Stomach (tissue), 9 donors: Measurements from ENCODE around the gene CASKIN2. TPM values are rescaled to one million over a fixed set of nuclear protein-coding genes. Genes with fewer than 3 reads are reported as not detected.

ENCODE experiments used
- DNase-seq, 2 donors: peaks; one replicate each; pipeline versions ENCODE4 v3.0.0 to v3.0.0-alpha.2; 2013 to 2019
- H3K27ac ChIP-seq, 5 donors: fragments of 200-600 bp in 4 of 5; sonication (generic) in 4 of 5; one replicate each; pipeline ENCODE4 v1.5.1; 2013 to 2019; ENCODE audit warnings: mild to moderate bottlenecking in 1 of 5, moderate library complexity in 1 of 5
- H3K27me3 ChIP-seq, 3 donors: fragments of 200-600 bp; sonication (generic); one replicate each; pipeline ENCODE4 v1.5.1; 2017 to 2019; ENCODE audit warnings: mixed run types in 1 of 3
- H3K36me3 ChIP-seq, 4 donors: fragments of 200-600 bp; sonication (generic); 1 replicate in 3 of 4; 2 replicates in 1 of 4; pipeline ENCODE4 v1.5.1; 2016 to 2019
- H3K4me1 ChIP-seq, 4 donors: fragments of 200-600 bp; sonication (generic); one replicate each; pipeline ENCODE4 v1.5.1; 2016 to 2019
- H3K4me3 ChIP-seq, 4 donors: fragments of 200-600 bp; sonication (generic) in 3 of 4; one replicate each; pipeline ENCODE4 v1.5.1; 2016 to 2019; ENCODE audit warnings: mild to moderate bottlenecking in 1 of 4
- H3K9me3 ChIP-seq, 4 donors: fragments of 200-600 bp; sonication (generic); one replicate each; pipeline ENCODE4 v1.5.1; 2016 to 2019
- CTCF ChIP-seq, 7 experiments: fragments of 450-650 bp in 4 of 7; fragments of 200-600 bp in 3 of 7; sonication (generic) in 3 of 7; IDR thresholded peaks; one replicate each; pipeline ENCODE4 v1.5.1; 2016 to 2019; ENCODE audit warnings: antibody characterized with exemption in 7 of 7, control low read depth in 2 of 7, mild to moderate bottlenecking in 1 of 7
- EP300 ChIP-seq: sonication (generic); formaldehyde crosslinking; IDR thresholded peaks from one replicate; pipeline ENCODE4 v1.6.1; 2017; ENCODE audit warnings: antibody characterized with exemption
- POLR2A ChIP-seq, 4 donors: fragments of 450-650 bp; IDR thresholded peaks; one replicate each; pipeline ENCODE4 v1.6.1; 2016; ENCODE audit warnings: antibody characterized with exemption in 4 of 4, control low read depth in 2 of 4, mild to moderate bottlenecking in 1 of 4, moderate library complexity in 1 of 4
- POLR2AphosphoS5 ChIP-seq, 3 donors: sonication (generic); formaldehyde crosslinking; IDR thresholded peaks; one replicate each; pipeline ENCODE4 v1.6.1; 2016; ENCODE audit warnings: antibody characterized with exemption in 3 of 3
- WGBS, 5 donors: extraction: QIAGEN DNeasy Blood & Tissue Kit in 3 of 5; methylation state at CpG; one replicate each; pipeline versions ENCODE4 v1.1.5 to v1.1.7; 2013 to 2018; 5-methylcytosine and 5-hydroxymethylcytosine counted together
- intact Hi-C: fragments of 100-400 bp; cut with DNase I; formaldehyde crosslinking; loops from one replicate; pipeline ENCODE4 v1.15.1; 2023; ENCODE audit warnings: low total_unique reads
- polyA plus RNA-seq, 3 donors: library from polyadenylated mRNA; stranded (reverse); fragments of 200-250 nt; gene quantifications; one replicate each; pipeline ENCODE4 v1.2.3, GENCODE V29; 2013
- total RNA-seq, 5 donors: library from RNA; depleted of rRNA; stranded (reverse); fragments of >200 nt; gene quantifications; one replicate each; pipeline versions ENCODE4 v1.1.0 to v1.2.3, GENCODE V29; 2014 to 2016
- donor health status: healthy with polysubstance abuse.
- donor health status: Bipolar disorder and iron deficiency.
- donor health status: healthy.

CASKIN2 gene
- total and polyA plus RNA-seq, 8 donors, result 5.4 to 27.4 (median 12.1) TPM

GRCh38 chr17:75450270-75450669 lies 65.1 kb downstream of the CASKIN2 start:
- intact Hi-C loops, result no loop called here
- no peak for DNase-seq
- H3K4me1 ChIP-seq, result peaks cover 0 to 3% (median under 1%) of the 10 kb centered on the region in 4 donors
- no peaks in the 10 kb centered on the region for H3K27me3 ChIP-seq
- no peaks in the 10 kb centered on the region for H3K36me3 ChIP-seq
- H3K27ac ChIP-seq, result no peak overlapping the region
- no peaks in the 10 kb centered on the region for H3K9me3 ChIP-seq
- no peak overlapping the region for H3K4me3 ChIP-seq
- 75 to 90% (median 84%) methylated on average over 4 of the region's 4 CpGs for WGBS, 5 donors
- TF ChIP-seq POLR2A (IDR thresholded peaks at IDR 0.05) (no peak), EP300 (no peak), POLR2AphosphoS5 (IDR thresholded peaks at IDR 0.05) (no peak), CTCF (IDR thresholded peaks at IDR 0.05) (no peak)

Other genes starting within 250 kb of the CASKIN2 start
- 10 to 100 TPM in 2 of 5 donors, 1 to 10 TPM in 3; 3.5 to 12.5 (median 7.7) TPM for gene MIF4GD, start 244.3 kb downstream of the CASKIN2 start, total RNA-seq
- gene MIF4GD, start 244.3 kb downstream of the CASKIN2 start, polyA plus RNA-seq, result 10 to 100 TPM; 12.2 to 14.7 (median 12.9) TPM
- gene SLC25A19, start 226.1 kb downstream of the CASKIN2 start, total RNA-seq, result 10 to 100 TPM in 2 of 5 donors, 1 to 10 TPM in 3; 2.3 to 40.6 (median 6.4) TPM
- gene SLC25A19, start 226.1 kb downstream of the CASKIN2 start, polyA plus RNA-seq, result 10 to 100 TPM in 2 of 3 donors, 1 to 10 TPM in 1; 8.1 to 16.5 (median 11.7) TPM
- 100 to 1,000 TPM in 4 of 5 donors, 10 to 100 TPM in 1; 73.3 to 488 (median 135) TPM for gene GRB2, start 109.9 kb downstream of the CASKIN2 start, total RNA-seq
- gene GRB2, start 109.9 kb downstream of the CASKIN2 start, polyA plus RNA-seq, result 10 to 100 TPM; 32.5 to 48.9 (median 43.3) TPM
- gene TMEM94, start 58.9 kb downstream of the CASKIN2 start, total RNA-seq, result 100 to 1,000 TPM in 3 of 5 donors, 10 to 100 TPM in 2; 31.9 to 466 (median 128) TPM
- 10 to 100 TPM; 16.6 to 28.5 (median 20.5) TPM for gene TMEM94, start 58.9 kb downstream of the CASKIN2 start, polyA plus RNA-seq
- 100 to 1,000 TPM in 2 of 5 donors, 10 to 100 TPM in 3; 13.2 to 219 (median 48.1) TPM for gene TSEN54, start 991 bp upstream of the CASKIN2 start, total RNA-seq
- 10 to 100 TPM; 20.8 to 49.7 (median 36.2) TPM for gene TSEN54, start 991 bp upstream of the CASKIN2 start, polyA plus RNA-seq
- 100 to 1,000 TPM in 4 of 5 donors, 10 to 100 TPM in 1; 72.3 to 565 (median 165) TPM for gene LLGL2, start 10.2 kb upstream of the CASKIN2 start, total RNA-seq
- 100 to 1,000 TPM; 144 to 199 (median 184) TPM for gene LLGL2, start 10.2 kb upstream of the CASKIN2 start, polyA plus RNA-seq
- gene MYO15B, start 72.3 kb upstream of the CASKIN2 start, total RNA-seq, result 100 to 1,000 TPM; 138 to 515 (median 186) TPM
- gene MYO15B, start 72.3 kb upstream of the CASKIN2 start, polyA plus RNA-seq, result 10 to 100 TPM; 67.7 to 82.3 (median 68.5) TPM
- 10 to 100 TPM in 1 of 5 donors, 1 to 10 TPM in 1, under 1 TPM in 1, not detected in 2; 0.58 to 12.7 (median 3.6) TPM for gene SMIM5, start 117.9 kb upstream of the CASKIN2 start, total RNA-seq
- 10 to 100 TPM in 1 of 3 donors, 1 to 10 TPM in 2; 5.9 to 29.5 (median 10.0) TPM for gene SMIM5, start 117.9 kb upstream of the CASKIN2 start, polyA plus RNA-seq
- 100 to 1,000 TPM in 2 of 5 donors, 10 to 100 TPM in 3; 21.4 to 229 (median 46.7) TPM for gene RECQL5, start 151.6 kb upstream of the CASKIN2 start, total RNA-seq
- gene RECQL5, start 151.6 kb upstream of the CASKIN2 start, polyA plus RNA-seq, result 10 to 100 TPM; 29.6 to 61.4 (median 50.8) TPM
- gene SAP30BP, start 151.8 kb upstream of the CASKIN2 start, total RNA-seq, result 100 to 1,000 TPM in 2 of 5 donors, 10 to 100 TPM in 3; 24.6 to 154 (median 72.9) TPM
- gene SAP30BP, start 151.8 kb upstream of the CASKIN2 start, polyA plus RNA-seq, result 10 to 100 TPM; 59.0 to 82.5 (median 72.8) TPM
- 100 to 1,000 TPM in 4 of 5 donors, 10 to 100 TPM in 1; 66.8 to 137 (median 132) TPM for gene ITGB4, start 205.9 kb upstream of the CASKIN2 start, total RNA-seq
- 10 to 100 TPM; 33.6 to 66.1 (median 60.3) TPM for gene ITGB4, start 205.9 kb upstream of the CASKIN2 start, polyA plus RNA-seq
- gene GALK1, start 249.7 kb upstream of the CASKIN2 start, total RNA-seq, result 10 to 100 TPM in 4 of 5 donors, 1 to 10 TPM in 1; 7.6 to 57.1 (median 27.5) TPM
- 10 to 100 TPM; 32.7 to 41.0 (median 40.6) TPM for gene GALK1, start 249.7 kb upstream of the CASKIN2 start, polyA plus RNA-seq